Measurements from ENCODE around the gene TBC1D16. TPM values are rescaled to one million over a fixed set of nuclear protein-coding genes. Genes with fewer than 3 reads are reported as not detected.

The TBC1D16 gene
- total RNA-seq, 1 donor from 2014 or later = 21.2 TPM

- no peak for TF ChIP-seq EZH2phosphoT487 (IDR thresholded peaks at IDR 0.05)
- TF ChIP-seq CTCF (IDR thresholded peaks at IDR 0.05) = no peak
- no peak for TF ChIP-seq EZH2 (IDR thresholded peaks at IDR 0.05)
- Histone ChIP-seq H2AFZ (replicated peaks) (no peak overlapping the region), H3K9ac (no peak overlapping the region), H3K36me3 (no peaks in the 10 kb centered on the region), H3K4me1 (peaks cover 5% of the 10 kb centered on the region), H3K9me3 (ENCODE audit: low read depth) (no peaks in the 10 kb centered on the region), H4K20me1 (ENCODE audit: low read depth) (no peaks in the 10 kb centered on the region), H3K27ac (no peak overlapping the region), H3K4me3 (no peak overlapping the region), H3F3A (ENCODE audit: low read depth) (peaks cover 6% of the 10 kb centered on the region), H3K27me3 (no peaks in the 10 kb centered on the region), H3K79me2 (ENCODE audit: low read depth) (no peaks in the 10 kb centered on the region), H3K4me2 (no peak overlapping the region)
- Mint-ChIP-seq H3K4me3 (no peak overlapping the region), H3K9me3 (no peaks in the 10 kb centered on the region), H3K27me3 (ENCODE audit: insufficient read depth, low read depth) (peaks cover 3% of the 10 kb centered on the region), H3K27ac (no peak overlapping the region), H3K36me3 (peaks cover 20% of the 10 kb centered on the region), H3K4me1 (no peaks in the 10 kb centered on the region)
- DNase-seq (ENCODE audit: low spot score) = no peak
These were observed 25.0 kb upstream of the TBC1D16 start for GRCh38 chr17:80060644-80061043.

GRCh38 chr17:80058311-80058955 is 22.8 kb upstream of the TBC1D16 start:
- Histone ChIP-seq H3K4me1 (no peaks in the 10 kb centered on the region), H3K27me3 (no peaks in the 10 kb centered on the region), H3K36me3 (no peaks in the 10 kb centered on the region), H3K4me2 (no peak overlapping the region), H3K9ac (no peak overlapping the region), H3F3A (ENCODE audit: low read depth) (no peaks in the 10 kb centered on the region), H3K79me2 (ENCODE audit: low read depth) (no peaks in the 10 kb centered on the region), H3K4me3 (no peak overlapping the region), H2AFZ (replicated peaks) (no peak overlapping the region), H3K27ac (no peak overlapping the region), H4K20me1 (ENCODE audit: low read depth) (no peaks in the 10 kb centered on the region), H3K9me3 (ENCODE audit: low read depth) (no peaks in the 10 kb centered on the region)
- Mint-ChIP-seq H3K4me1 (no peaks in the 10 kb centered on the region), H3K9me3 (no peaks in the 10 kb centered on the region), H3K27ac (no peak overlapping the region), H3K36me3 (peaks cover 23% of the 10 kb centered on the region), H3K4me3 (no peak overlapping the region), H3K27me3 (ENCODE audit: insufficient read depth, low read depth) (peaks cover 3% of the 10 kb centered on the region)
- no peak for DNase-seq (ENCODE audit: low spot score)
- no peak for TF ChIP-seq CTCF (IDR thresholded peaks at IDR 0.05)
- no peak for TF ChIP-seq EZH2 (IDR thresholded peaks at IDR 0.05)
- no peak for TF ChIP-seq EZH2phosphoT487 (IDR thresholded peaks at IDR 0.05)

- TF ChIP-seq EZH2 (IDR thresholded peaks at IDR 0.05) (no peak), EZH2phosphoT487 (IDR thresholded peaks at IDR 0.05) (no peak), CTCF (IDR thresholded peaks at IDR 0.05) (peak; percentile 8)
These were observed 19.9 kb upstream of the TBC1D16 start for GRCh38 chr17:80055597-80055996.

More at GRCh38 chr17:80055597-80055996, 19.9 kb upstream of the TBC1D16 start:
- H3K27ac ChIP-seq = no peak overlapping the region
- H3K4me1 Mint-ChIP-seq = no peaks in the 10 kb centered on the region
- H3K4me3 Mint-ChIP-seq = no peak overlapping the region
- H3K4me2 ChIP-seq = no peak overlapping the region
- DNase-seq (ENCODE audit: low spot score) = peak; percentile 42
- no peak overlapping the region for H2AFZ ChIP-seq (replicated peaks)
- H3K36me3 ChIP-seq = no peaks in the 10 kb centered on the region
- no peaks in the 10 kb centered on the region for H3K27me3 Mint-ChIP-seq (ENCODE audit: insufficient read depth, low read depth)
- H3K9me3 ChIP-seq (ENCODE audit: low read depth) = no peaks in the 10 kb centered on the region
- no peaks in the 10 kb centered on the region for H3K27me3 ChIP-seq
- no peaks in the 10 kb centered on the region for H3F3A ChIP-seq (ENCODE audit: low read depth)
- H4K20me1 ChIP-seq (ENCODE audit: low read depth) = no peaks in the 10 kb centered on the region
- H3K27ac Mint-ChIP-seq = no peak overlapping the region
- peaks cover 34% of the 10 kb centered on the region for H3K36me3 Mint-ChIP-seq
- no peaks in the 10 kb centered on the region for H3K4me1 ChIP-seq
- H3K4me3 ChIP-seq = no peak overlapping the region
- no peaks in the 10 kb centered on the region for H3K79me2 ChIP-seq (ENCODE audit: low read depth)
- no peaks in the 10 kb centered on the region for H3K9me3 Mint-ChIP-seq
- no peak overlapping the region for H3K9ac ChIP-seq
